ENCODE results near the gene IL4R. TPM values are rescaled to one million over a fixed set of nuclear protein-coding genes. Genes with fewer than 3 reads are reported as not detected.
A peak's percentile ranks its signal among the peaks of the same experiment; 100 is the strongest.

Gene IL4R
- total RNA-seq, 1 experiment from 2014 or later = 29.6 TPM

- intact Hi-C loops (cut with micrococcal nuclease) = no loop called here
- RAD21 ChIA-PET (ENCODE audit: low non-redundant PET in 1 of 2, low total read pairs in 2 of 2, uncharacterized antibody in 2 of 2, unreplicated experiment in 2 of 2) = no interaction called here
- Histone ChIP-seq H3K36me3 (ENCODE audit: control insufficient read depth in 1 of 2, insufficient read depth in 2 of 2, low read length in 2 of 2) (no peaks in the 10 kb centered on the region), H3K27ac (ENCODE audit: low read depth, low read length) (peak overlapping the region; percentile 12; the same call in 1 of the 2 replicates), H3K9me2 (ENCODE audit: insufficient read depth) (no peaks in the 10 kb centered on the region), H3K9me3 (ENCODE audit: control insufficient read depth in 1 of 2, insufficient read depth in 1 of 2, low read depth in 1 of 2, low read length in 2 of 2) (no peaks in the 10 kb centered on the region), H3K4me3 (replicated peaks in 1 of 2; ENCODE audit: low read depth in 1 of 2, low read length in 2 of 2) (no peak overlapping the region), H3K4me1 (ENCODE audit: control insufficient read depth in 1 of 2, insufficient read depth in 2 of 2, low read length in 2 of 2) (peaks cover 12 to 58% of the 10 kb centered on the region in 2 experiments), H3K4me2 (ENCODE audit: low read length) (peak overlapping the region; percentile 47), H3K9ac (ENCODE audit: low read length) (peak overlapping the region; percentile 42; the same call in 1 of the 2 replicates), H3K79me2 (ENCODE audit: insufficient read depth, low read length) (peaks cover 62% of the 10 kb centered on the region), H3K27me3 (ENCODE audit: insufficient read depth, low read length) (no peaks in the 10 kb centered on the region), H2AFZ (ENCODE audit: low read depth, low read length, poor library complexity, severe bottlenecking) (no peak overlapping the region), H4K20me1 (ENCODE audit: insufficient read depth) (no peaks in the 10 kb centered on the region)
- POLR2A ChIA-PET = no interaction called here
- DNase-seq (ENCODE audit: low read depth, low spot score) (no peak), ATAC-seq (0 out of 2 replicates have a peak, but pooled peaks have one; percentile 8)
- CTCF ChIA-PET = interaction anchor here (0.7 kb wide), 1 partner anchor 92 kb away, joined by 3 read pairs; no protein-coding TSS in a partner anchor
- no peak for TF ChIP-seq SP1 (IDR thresholded peaks at IDR 0.05; ENCODE audit: low read depth)
- no peak for TF ChIP-seq ZNF274 (IDR thresholded peaks at IDR 0.05; ENCODE audit: low read depth, low read length)
- TF ChIP-seq EGR1 (IDR thresholded peaks at IDR 0.05; ENCODE audit: low read depth) = no peak
- no peak for TF ChIP-seq POLR2A (IDR thresholded peaks at IDR 0.05; ENCODE audit: borderline replicate concordance, extremely low read depth, insufficient read depth, insufficient read length)
- no peak for TF ChIP-seq YY1 (IDR thresholded peaks at IDR 0.05; ENCODE audit: extremely low read depth, insufficient replicate concordance, low read depth, low read length)
- BruUV-seq (replicated peaks) = no TSS peak
These were observed 12.5 kb downstream of the IL4R start for GRCh38 chr16:27326251-27326650.

DNA sequence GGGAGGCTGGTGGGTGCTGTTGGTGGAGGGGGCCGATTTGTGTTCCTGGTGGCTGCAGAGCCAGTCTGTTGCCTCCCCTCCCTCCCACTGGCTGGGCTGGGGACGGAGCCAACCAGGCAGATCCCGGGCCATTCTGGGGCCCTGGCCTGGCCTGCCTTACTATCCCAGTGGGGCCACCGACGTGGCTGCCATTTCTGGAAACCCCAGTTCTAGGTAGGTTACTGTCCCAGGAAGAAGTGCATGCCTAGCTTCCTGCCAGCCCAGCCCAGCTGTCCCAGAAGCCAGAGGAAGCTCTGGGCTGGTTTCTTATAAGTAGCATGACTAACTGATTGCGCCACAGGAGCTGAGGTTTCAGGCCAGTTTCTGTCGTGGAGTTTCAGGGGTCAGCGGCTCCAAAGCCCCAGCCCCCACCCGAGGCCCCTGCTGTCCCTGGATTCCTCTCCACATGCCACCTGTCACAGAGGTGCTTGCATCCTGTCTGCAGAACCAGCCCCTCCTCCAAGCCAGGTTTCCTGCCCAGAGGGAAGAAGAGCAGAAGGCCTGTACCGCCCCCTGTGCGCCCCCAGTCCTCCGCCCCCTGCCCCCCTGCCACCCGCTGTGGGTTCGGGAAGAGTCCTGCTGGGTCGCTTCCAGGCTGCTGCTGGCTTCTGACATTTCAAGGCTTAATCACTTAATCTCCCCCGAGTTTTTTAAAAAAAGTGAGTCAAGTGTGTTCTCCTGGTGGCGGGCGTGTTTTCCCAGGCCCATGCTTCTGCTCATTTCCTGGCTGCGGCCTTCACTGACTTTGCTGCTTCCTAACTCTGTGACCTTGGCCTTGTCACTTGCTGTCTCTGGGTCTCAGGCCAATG is 13.2 kb downstream of the IL4R start:
- Histone ChIP-seq H3K27ac (ENCODE audit: low read depth, low read length) (peak overlapping the region; percentile 51), H3K9me3 (ENCODE audit: control insufficient read depth in 1 of 2, insufficient read depth in 1 of 2, low read depth in 1 of 2, low read length in 2 of 2) (no peaks in the 10 kb centered on the region), H4K20me1 (ENCODE audit: insufficient read depth) (no peaks in the 10 kb centered on the region), H3K4me2 (ENCODE audit: low read length) (peak overlapping the region; percentile 47), H3K4me3 (replicated peaks in 1 of 2; ENCODE audit: low read depth in 1 of 2, low read length in 2 of 2) (0 out of 4 replicates have a peak overlapping the region, but pooled peaks of 1 of the 2 experiments have one; percentile 2), H3K79me2 (ENCODE audit: insufficient read depth, low read length) (peaks cover 55% of the 10 kb centered on the region), H3K27me3 (ENCODE audit: insufficient read depth, low read length) (no peaks in the 10 kb centered on the region), H3K36me3 (ENCODE audit: control insufficient read depth in 1 of 2, insufficient read depth in 2 of 2, low read length in 2 of 2) (no peaks in the 10 kb centered on the region), H3K9me2 (ENCODE audit: insufficient read depth) (no peaks in the 10 kb centered on the region), H2AFZ (ENCODE audit: low read depth, low read length, poor library complexity, severe bottlenecking) (no peak overlapping the region), H3K4me1 (ENCODE audit: control insufficient read depth in 1 of 2, insufficient read depth in 2 of 2, low read length in 2 of 2) (peaks cover 12 to 55% of the 10 kb centered on the region in 2 experiments), H3K9ac (ENCODE audit: low read length) (peak overlapping the region; percentile 42)
- TF ChIP-seq EGR1 (IDR thresholded peaks at IDR 0.05; ENCODE audit: low read depth) (no peak), POLR2A (IDR thresholded peaks at IDR 0.05; ENCODE audit: borderline replicate concordance, extremely low read depth, insufficient read depth, insufficient read length) (no peak), FOSL1 (IDR thresholded peaks at IDR 0.05; ENCODE audit: low read depth) (0 out of 2 replicates have a peak, but pooled peaks have one; percentile 34), CEBPB (IDR thresholded peaks at IDR 0.05; ENCODE audit: low read depth) (peak; percentile 94), POLR2AphosphoS5 (IDR thresholded peaks at IDR 0.05; ENCODE audit: low read depth, low read length) (peak; percentile 39; the same call in 1 of the 2 replicates), MAX (IDR thresholded peaks at IDR 0.05) (peak; percentile 42; the same call in 1 of the 2 replicates), CBX3 (IDR thresholded peaks at IDR 0.05; ENCODE audit: low read depth) (0 out of 2 replicates have a peak, but pooled peaks have one; percentile 33)
- RAD21 ChIA-PET (ENCODE audit: low non-redundant PET in 1 of 2, low total read pairs in 2 of 2, uncharacterized antibody in 2 of 2, unreplicated experiment in 2 of 2) = interaction anchor here in 1 of 2 experiments (0.8 kb wide), 1 partner anchor 11 kb away, joined by 3 read pairs; no protein-coding TSS in a partner anchor
- BruUV-seq (replicated peaks) = no TSS peak
- CTCF ChIA-PET = interaction anchor here (0.7 kb wide), 1 partner anchor 92 kb away, joined by 3 read pairs; no protein-coding TSS in a partner anchor
- intact Hi-C loops (cut with micrococcal nuclease) = no loop called here
- peak; percentile 80 for ATAC-seq
- POLR2A ChIA-PET = no interaction called here
- peak; percentile 68 for DNase-seq (ENCODE audit: low read depth, low spot score)
